ENCODE results near the gene CD38. TPM values are rescaled to one million over a fixed set of nuclear protein-coding genes. Genes with fewer than 3 reads are reported as not detected.
"Not testable (repeated sequence)": the region's sequence is repeated elsewhere in the genome, so short reads cannot be mapped to it uniquely, and the experiment has no call there.

The CD38 gene
- total RNA-seq, 2 experiments from 2014 or later, result 99.9 to 110 TPM

DNA sequence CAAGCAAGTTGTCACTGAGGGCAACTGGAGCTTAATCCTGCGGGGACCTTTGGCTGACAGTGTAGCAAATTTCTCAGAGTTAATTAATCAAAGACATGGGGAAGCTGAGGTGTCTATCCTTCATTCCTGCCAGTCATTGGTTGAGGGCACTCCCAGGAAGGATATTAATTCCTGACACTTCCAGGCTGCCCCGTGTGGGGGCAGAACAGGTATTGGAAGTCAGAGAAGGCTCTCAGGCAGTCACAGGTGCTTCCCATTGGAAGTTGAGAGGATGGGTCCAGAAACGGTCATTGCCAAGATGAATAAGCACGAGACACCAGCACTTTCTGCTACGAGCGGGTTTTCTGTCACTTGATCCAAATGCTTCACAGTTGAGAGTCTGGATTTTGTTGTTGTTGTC is 29.1 kb upstream of the CD38 start:
- Mint-ChIP-seq H3K4me3 (no peak overlapping the region), H3K4me1 (peaks cover 19% of the 10 kb centered on the region), H3K36me3 (peaks cover 15% of the 10 kb centered on the region), H3K27ac (no peak overlapping the region), H3K27me3 (no peaks in the 10 kb centered on the region), H3K9me3 (peaks cover 22% of the 10 kb centered on the region)
- ATAC-seq (ENCODE audit: low read depth) (no peak), DNase-seq (no peak)
- POLR2A ChIA-PET, result no interaction called here

DNA sequence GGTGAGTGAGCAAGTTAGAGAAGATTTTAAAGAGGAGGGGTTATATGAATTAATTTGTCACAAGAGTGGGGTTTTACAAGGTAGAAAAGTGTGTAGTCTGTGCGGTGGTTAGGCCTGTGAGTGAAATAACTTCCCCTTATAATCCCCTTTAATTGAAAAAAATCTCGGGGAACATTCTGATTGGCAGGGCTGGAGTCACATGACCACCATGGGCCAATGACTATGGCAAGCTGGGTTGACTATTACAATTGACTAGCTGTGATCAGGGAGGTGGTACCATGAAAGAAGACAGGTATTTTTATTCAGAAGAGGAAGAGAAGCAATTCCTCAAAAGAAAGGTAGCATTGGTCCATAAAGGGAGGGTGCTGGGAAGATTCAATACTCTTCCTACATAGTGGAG is 27.0 kb upstream of the CD38 start:
- Mint-ChIP-seq H3K4me1 (peaks cover 36% of the 10 kb centered on the region), H3K27me3 (no peaks in the 10 kb centered on the region), H3K36me3 (peaks cover 12% of the 10 kb centered on the region), H3K9me3 (peaks cover 13% of the 10 kb centered on the region), H3K27ac (no peak overlapping the region), H3K4me3 (no peak overlapping the region)
- no peak for ATAC-seq (ENCODE audit: low read depth)
- DNase-seq, result no peak
- POLR2A ChIA-PET, result no interaction called here

DNA sequence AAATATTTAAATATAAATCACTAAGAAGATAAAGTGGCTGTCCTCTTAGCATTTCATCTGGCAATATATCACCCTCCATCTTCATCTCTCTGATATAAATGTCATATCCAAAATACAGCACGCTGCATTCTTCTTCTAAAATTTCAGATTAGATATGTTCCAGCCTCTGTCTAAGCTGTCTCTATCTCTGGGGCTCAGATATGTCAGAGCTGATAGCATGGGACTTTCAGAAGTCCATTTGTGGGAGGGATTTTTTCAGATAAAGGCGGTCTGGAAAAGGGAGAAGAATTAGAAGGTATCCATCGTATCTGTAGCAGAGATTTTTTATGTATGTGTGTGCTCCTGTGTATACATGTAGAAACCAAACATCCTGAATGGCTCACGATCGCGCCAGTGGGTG is 25.0 kb upstream of the CD38 start:
- H3K36me3 Mint-ChIP-seq, result peaks cover 3% of the 10 kb centered on the region
- peaks cover 40% of the 10 kb centered on the region for H3K4me1 Mint-ChIP-seq
- H3K9me3 Mint-ChIP-seq, result peaks cover 7% of the 10 kb centered on the region
- DNase-seq, result no peak
- H3K4me3 Mint-ChIP-seq, result no peak overlapping the region
- POLR2A ChIA-PET, result interaction anchor here (1.6 kb wide), 1 partner anchor 26 kb away, joined by 4 read pairs; no protein-coding TSS in a partner anchor
- H3K27me3 Mint-ChIP-seq, result no peaks in the 10 kb centered on the region
- H3K27ac Mint-ChIP-seq, result peak overlapping the region; percentile 86
- ATAC-seq (ENCODE audit: low read depth), result no peak

DNA sequence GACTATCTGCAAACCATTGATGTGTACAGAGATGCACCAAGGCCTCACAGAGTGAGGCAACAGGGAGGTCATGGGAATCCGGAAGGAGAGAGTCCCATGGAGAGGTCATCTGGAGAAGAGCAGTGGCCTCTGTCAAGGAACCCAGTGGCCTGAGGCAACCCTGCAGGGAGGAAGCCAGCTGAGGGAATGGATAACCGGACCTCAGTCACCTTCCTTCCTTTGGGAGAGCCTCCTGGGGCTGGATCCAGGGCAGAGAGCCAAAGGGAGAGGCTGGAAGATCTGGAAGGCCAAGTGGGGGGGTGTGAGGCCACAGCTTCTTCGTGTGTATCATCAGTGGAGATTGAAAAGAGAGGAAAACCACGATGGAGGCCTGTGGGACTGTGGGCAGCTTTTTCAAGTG is 24.3 kb upstream of the CD38 start:
- Mint-ChIP-seq H3K9me3 (peaks cover 4% of the 10 kb centered on the region), H3K4me3 (peak overlapping the region; percentile 70), H3K27ac (peak overlapping the region; percentile 86), H3K4me1 (peaks cover 42% of the 10 kb centered on the region), H3K36me3 (peaks cover 5% of the 10 kb centered on the region), H3K27me3 (no peaks in the 10 kb centered on the region)
- ATAC-seq (ENCODE audit: low read depth) (no peak), DNase-seq (no peak)
- POLR2A ChIA-PET, result interaction anchor here (0.9 to 1.8 kb wide), 6 partner anchors 10 to 29 kb away, joined by 3 to 9 read pairs (median 4); no protein-coding TSS in a partner anchor

DNA sequence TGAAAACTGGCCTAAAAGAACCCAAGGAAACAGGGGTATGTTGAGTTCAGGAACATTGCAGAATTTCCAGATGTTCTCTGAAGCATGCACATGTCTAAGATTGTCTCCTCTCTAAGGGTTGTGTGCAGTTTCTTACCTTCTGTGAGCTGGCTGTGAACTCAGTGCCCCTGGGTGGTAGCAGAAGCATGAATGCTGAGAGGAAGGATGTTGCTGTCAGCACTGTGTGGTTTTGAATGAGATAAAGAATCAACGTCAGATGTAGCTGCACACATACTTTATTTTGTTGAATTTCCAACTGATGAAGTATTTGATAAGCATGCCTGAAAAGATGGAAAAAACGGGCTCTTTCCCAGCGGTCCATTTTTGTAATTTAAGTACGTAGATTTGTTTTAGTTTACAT is 23.8 kb upstream of the CD38 start:
- Mint-ChIP-seq H3K27me3 (no peaks in the 10 kb centered on the region), H3K4me3 (peak overlapping the region; percentile 70), H3K27ac (peak overlapping the region; percentile 86), H3K9me3 (peaks cover 4% of the 10 kb centered on the region), H3K36me3 (peaks cover 5% of the 10 kb centered on the region), H3K4me1 (peaks cover 42% of the 10 kb centered on the region)
- no peak for DNase-seq
- POLR2A ChIA-PET, result interaction anchor here (0.9 to 1.8 kb wide), 6 partner anchors 11 to 29 kb away, joined by 3 to 9 read pairs (median 4); no protein-coding TSS in a partner anchor
- peak; percentile 70 for ATAC-seq (ENCODE audit: low read depth)

DNA sequence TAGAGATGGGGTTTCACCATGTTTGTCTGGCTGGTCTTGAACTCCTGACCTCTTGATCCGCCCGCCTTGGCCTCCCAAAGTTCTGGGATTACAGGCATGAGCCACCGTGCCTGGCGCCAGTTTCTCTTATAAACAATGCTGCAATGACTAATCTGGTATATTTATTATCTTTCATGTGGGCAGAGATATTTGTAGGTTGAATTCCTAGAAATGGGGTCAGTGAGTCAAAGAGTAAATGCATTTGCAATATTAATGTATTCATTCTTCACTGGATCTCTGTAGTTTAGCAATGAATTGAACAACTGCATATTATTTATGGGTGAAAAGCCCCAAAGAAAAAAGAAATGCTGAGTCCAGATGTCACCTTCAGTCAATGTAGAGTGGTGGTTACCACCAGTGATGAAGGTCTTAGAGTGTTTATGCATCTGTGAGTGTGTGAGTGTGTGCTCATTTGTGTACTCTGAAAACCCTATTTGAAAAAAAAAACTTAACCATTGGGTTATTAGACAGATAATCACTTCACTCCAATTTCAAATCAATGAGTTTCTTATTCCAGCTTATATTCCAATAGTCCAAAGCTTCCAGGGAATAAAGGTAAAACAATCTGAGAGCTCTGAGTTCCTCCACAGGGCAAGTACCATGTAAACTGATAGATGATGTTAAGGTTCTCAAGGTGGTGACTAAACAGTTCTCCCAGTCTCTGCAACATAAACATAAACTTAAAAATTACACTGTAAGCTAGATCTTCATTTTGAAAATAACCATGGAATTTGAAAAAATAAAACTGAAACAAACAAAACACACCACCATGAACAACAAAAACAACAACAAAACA is 22.6 kb upstream of the CD38 start:
- POLR2A ChIA-PET, result interaction anchor here (0.9 to 3.7 kb wide), 13 partner anchors 8 to 753 kb away, joined by 3 to 52 read pairs (median 5); partner anchors contain the start of genes CD38, CPEB2 and FGFBP2
- Mint-ChIP-seq H3K9me3 (peaks cover 5% of the 10 kb centered on the region), H3K36me3 (peaks cover 7% of the 10 kb centered on the region), H3K4me1 (peaks cover 45% of the 10 kb centered on the region), H3K4me3 (peak overlapping the region; percentile 80), H3K27ac (peak overlapping the region; percentile 87), H3K27me3 (no peaks in the 10 kb centered on the region)
- DNase-seq, result no peak
- no peak for ATAC-seq (ENCODE audit: low read depth)

DNA sequence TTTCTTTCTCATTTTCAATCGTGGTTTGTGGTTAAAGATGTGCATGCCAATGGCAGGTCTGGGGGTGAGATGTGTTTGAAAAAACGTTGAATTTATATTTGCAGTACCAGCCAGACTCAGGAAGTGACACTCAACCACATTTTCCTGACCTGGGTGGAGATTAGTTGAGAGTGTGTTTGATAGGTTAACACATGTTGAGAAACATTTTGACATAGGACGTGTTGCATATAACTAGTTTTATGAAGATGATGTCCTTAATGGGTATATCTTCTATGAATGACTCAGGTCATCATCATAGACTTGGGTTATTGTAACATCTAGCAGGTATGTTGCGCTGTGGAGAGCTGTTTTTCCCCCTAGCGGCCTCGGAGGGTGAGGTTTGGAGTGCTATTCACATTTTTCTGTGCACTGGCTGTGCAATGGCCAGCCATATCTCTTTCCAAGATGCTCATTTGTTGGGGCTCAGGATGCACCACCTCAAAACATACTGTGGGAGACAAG is 21.7 kb upstream of the CD38 start:
- POLR2A ChIA-PET, result interaction anchor here (0.8 to 3.7 kb wide), 13 partner anchors 9 to 754 kb away, joined by 3 to 52 read pairs (median 4); partner anchors contain the start of genes CD38, CPEB2 and FGFBP2
- H3K27ac Mint-ChIP-seq, result peak overlapping the region; percentile 87
- peaks cover 45% of the 10 kb centered on the region for H3K4me1 Mint-ChIP-seq
- H3K9me3 Mint-ChIP-seq, result peaks cover 2% of the 10 kb centered on the region
- DNase-seq, result peak; percentile 67
- H3K27me3 Mint-ChIP-seq, result no peaks in the 10 kb centered on the region
- peaks cover 4% of the 10 kb centered on the region for H3K36me3 Mint-ChIP-seq
- H3K4me3 Mint-ChIP-seq, result peak overlapping the region; percentile 80
- ATAC-seq (ENCODE audit: low read depth), result peak; percentile 78

DNA sequence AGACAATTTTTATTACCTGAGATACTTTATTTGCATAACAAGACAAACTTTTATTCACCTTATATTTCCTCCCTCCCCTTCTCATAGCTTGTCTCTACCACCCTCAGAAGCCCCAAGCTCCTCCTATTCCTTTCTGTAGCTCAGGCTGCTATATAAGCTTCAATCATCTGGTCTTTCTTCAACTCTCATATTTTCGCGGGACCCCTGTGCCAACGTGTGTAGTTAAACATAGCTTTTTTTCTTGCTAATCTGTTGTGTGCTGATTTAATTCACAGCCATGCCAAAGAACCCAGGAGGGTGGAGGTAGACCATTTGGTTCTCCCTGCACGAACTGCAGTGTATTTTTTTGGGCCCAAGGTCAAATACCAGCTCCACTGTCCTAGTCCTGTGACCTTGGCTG is 21.1 kb upstream of the CD38 start:
- Mint-ChIP-seq H3K9me3 (peaks cover 2% of the 10 kb centered on the region), H3K4me3 (peak overlapping the region; percentile 80), H3K27me3 (no peaks in the 10 kb centered on the region), H3K4me1 (peaks cover 45% of the 10 kb centered on the region), H3K36me3 (peaks cover 4% of the 10 kb centered on the region), H3K27ac (peak overlapping the region; percentile 87)
- POLR2A ChIA-PET, result interaction anchor here (0.8 to 3.7 kb wide), 8 partner anchors 9 to 103 kb away, joined by 3 to 52 read pairs (median 8); partner anchors contain the start of gene CD38
- DNase-seq (no peak), ATAC-seq (ENCODE audit: low read depth) (peak; percentile 15)

DNA sequence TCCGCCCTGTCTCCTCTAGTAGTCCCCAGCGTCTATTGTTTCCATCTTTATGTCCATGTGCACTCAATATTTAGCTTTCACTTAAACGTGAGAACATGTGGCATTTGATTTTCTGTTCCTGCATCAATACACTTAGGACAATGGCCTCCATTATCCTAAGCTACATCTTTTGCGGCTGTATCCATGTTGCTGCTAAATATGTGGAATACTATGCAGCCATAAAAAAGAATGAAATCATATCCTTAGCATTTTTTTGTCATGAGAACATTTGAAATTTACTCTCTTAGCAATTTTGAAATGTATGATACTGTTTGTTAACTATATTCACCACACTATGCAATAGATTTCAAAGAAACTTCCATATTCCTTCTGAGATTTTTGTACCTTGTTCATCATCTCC is 19.8 kb upstream of the CD38 start:
- Mint-ChIP-seq H3K9me3 (peaks cover 2% of the 10 kb centered on the region), H3K27ac (peak overlapping the region; percentile 54), H3K27me3 (no peaks in the 10 kb centered on the region), H3K36me3 (peaks cover 4% of the 10 kb centered on the region), H3K4me1 (peaks cover 48% of the 10 kb centered on the region), H3K4me3 (no peak overlapping the region)
- POLR2A ChIA-PET, result interaction anchor here (3.4 to 3.7 kb wide), 2 partner anchors 8 to 20 kb away, joined by 51 to 52 read pairs; partner anchors contain the start of gene CD38
- no peak for DNase-seq
- ATAC-seq (ENCODE audit: low read depth), result no peak

DNA sequence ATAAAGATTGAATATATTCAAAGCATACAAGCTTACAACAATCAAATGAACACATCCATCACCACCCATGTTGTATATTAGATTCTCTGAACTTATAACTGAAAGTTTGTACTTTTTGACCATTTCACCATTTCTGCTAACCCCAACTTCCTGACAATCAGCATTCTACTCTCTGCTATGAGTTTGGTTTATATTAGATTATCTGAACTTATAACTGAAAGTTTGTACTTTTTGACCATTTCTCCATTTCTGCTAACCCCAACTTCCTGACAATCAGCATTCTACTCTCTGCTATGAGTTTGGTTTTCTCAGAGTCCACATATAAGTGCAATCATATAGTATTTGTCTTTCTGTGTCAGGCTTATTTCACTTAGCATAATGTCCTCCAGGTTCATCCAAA is 15.7 kb upstream of the CD38 start:
- peak overlapping the region; percentile 75 for H3K27ac Mint-ChIP-seq
- H3K36me3 Mint-ChIP-seq, result peaks cover 13% of the 10 kb centered on the region
- H3K9me3 Mint-ChIP-seq; DNase-seq; ATAC-seq (ENCODE audit: low read depth); H3K27me3 Mint-ChIP-seq: not testable (repeated sequence)
- H3K4me3 Mint-ChIP-seq, result peak overlapping the region; percentile 11
- POLR2A ChIA-PET, result interaction anchor here (1.8 kb wide), 1 partner anchor 17 kb away, joined by 4 read pairs; no protein-coding TSS in a partner anchor
- H3K4me1 Mint-ChIP-seq, result peaks cover 41% of the 10 kb centered on the region

DNA sequence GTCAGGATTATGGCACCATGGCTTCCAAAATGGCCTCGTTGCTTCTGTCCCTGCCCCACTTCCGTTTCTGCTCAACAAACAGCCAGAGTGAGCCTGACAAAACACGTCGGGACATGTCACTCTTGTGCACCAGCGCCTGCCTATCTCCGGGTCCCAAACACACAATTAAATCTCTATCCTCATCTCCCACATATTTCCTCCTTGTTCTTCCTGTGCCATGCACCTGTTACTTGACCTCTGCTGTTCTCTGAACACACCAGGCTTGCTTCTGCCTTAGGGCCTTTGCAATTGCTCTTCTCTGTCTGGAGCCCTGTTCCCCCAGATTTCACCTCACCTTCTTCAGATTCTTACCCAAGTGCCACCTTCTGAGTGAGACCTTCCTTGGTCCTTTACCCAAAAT is 12.7 kb upstream of the CD38 start:
- H3K27ac Mint-ChIP-seq, result peak overlapping the region; percentile 92
- ATAC-seq (ENCODE audit: low read depth), result peak; percentile 3
- no peaks in the 10 kb centered on the region for H3K9me3 Mint-ChIP-seq
- peaks cover 50% of the 10 kb centered on the region for H3K4me1 Mint-ChIP-seq
- POLR2A ChIA-PET, result interaction anchor here (1.2 to 2.1 kb wide), 5 partner anchors 8 to 84 kb away, joined by 7 to 51 read pairs (median 11); partner anchors contain the start of gene FAM200B
- no peaks in the 10 kb centered on the region for H3K27me3 Mint-ChIP-seq
- H3K4me3 Mint-ChIP-seq, result peak overlapping the region; percentile 54
- DNase-seq, result no peak
- peaks cover 9% of the 10 kb centered on the region for H3K36me3 Mint-ChIP-seq

DNA sequence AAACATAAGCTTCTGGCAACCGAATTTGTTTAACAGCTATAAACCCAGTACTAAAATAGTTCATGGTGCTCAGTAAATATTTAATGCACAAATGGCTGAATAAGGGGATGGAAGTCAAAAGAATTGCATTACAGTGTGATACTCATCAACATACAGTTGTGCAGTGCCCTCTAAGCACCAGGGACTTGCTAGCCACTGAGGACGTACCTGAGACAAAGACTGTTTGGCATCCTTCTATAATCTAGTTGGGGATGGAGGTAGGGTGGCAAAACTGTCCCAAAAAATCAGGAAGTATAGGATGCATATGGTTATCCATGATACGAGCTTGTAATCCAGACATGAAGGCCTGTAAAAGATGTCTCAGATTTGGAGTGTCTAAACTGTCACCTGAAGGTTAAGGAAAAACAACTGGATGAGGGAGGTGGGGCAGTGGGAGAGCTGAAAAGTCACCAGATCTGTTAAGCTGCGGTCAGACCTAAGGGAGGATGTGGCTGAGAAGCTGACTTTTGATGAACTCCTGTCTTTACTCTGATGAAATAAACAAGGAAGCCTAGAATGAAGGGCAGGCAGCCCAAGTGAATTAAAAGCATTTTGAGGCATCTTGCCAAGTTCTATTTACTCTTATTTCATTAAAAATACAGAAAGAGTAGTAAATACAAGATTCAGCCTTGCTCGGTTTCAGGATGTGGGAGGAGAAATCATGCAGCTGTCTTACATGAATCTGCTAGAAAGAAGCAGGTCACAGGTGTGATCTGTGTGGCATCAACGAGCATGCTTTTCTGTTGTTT is 12.0 kb upstream of the CD38 start:
- Mint-ChIP-seq H3K9me3 (no peaks in the 10 kb centered on the region), H3K4me3 (peak overlapping the region; percentile 54), H3K27ac (peak overlapping the region; percentile 92), H3K4me1 (peaks cover 53% of the 10 kb centered on the region), H3K36me3 (peaks cover 9% of the 10 kb centered on the region), H3K27me3 (no peaks in the 10 kb centered on the region)
- peak; percentile 76 for ATAC-seq (ENCODE audit: low read depth)
- DNase-seq, result no peak
- POLR2A ChIA-PET, result interaction anchor here (0.7 to 2.1 kb wide), 7 partner anchors 9 to 91 kb away, joined by 3 to 51 read pairs (median 9); partner anchors contain the start of gene FAM200B

DNA sequence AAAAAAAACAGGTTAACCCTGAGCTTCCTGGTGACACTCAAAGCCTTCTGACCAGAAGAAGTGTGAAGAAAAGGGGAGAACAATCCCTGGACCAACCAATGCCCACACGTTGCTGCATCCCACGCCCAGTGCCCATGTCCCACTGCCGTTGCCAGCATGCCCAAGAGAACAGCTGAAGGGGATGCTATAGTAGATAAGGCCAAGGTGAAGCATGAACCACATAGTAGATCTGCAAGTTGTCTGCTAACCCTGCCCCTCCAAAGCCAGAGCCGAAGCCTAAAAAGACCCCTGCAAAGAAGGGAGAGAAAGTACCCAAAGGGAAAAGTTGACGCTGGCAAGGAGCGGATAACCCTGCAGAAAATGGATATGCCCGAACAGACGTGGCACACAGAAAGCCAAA is 11.3 kb upstream of the CD38 start:
- Mint-ChIP-seq H3K9me3 (no peaks in the 10 kb centered on the region), H3K27ac (peak overlapping the region; percentile 92), H3K36me3 (peaks cover 9% of the 10 kb centered on the region), H3K4me3 (peak overlapping the region; percentile 54), H3K27me3 (no peaks in the 10 kb centered on the region), H3K4me1 (peaks cover 60% of the 10 kb centered on the region)
- no peak for ATAC-seq (ENCODE audit: low read depth)
- POLR2A ChIA-PET, result interaction anchor here (0.6 to 2.1 kb wide), 8 partner anchors 10 to 221 kb away, joined by 3 to 51 read pairs (median 8); partner anchors contain the start of gene FAM200B
- no peak for DNase-seq

Measured in activated naive CD8-positive, alpha-beta T cell treated with anti-CD3 and anti-CD28 coated beads, Interleukin-2, amount 10 ng/mL, durations not matched to agents 7 days and 5 days (primary cell).